GM18909 (cell line): Measurements from ENCODE around the gene MTHFR.

Source experiments
- ATAC-seq: cut with Tn5 transposase; IDR thresholded peaks from one replicate; pipeline ENCODE4 v1.9.1; 2021; ENCODE audit warnings: mild to moderate bottlenecking; ENCODE audit not compliant: unreplicated experiment, poor library complexity

Gene MTHFR

GRCh38 chr1:11799896-11800295, 5.9 kb downstream of the MTHFR start:
- ATAC-seq, result no peak

DNA sequence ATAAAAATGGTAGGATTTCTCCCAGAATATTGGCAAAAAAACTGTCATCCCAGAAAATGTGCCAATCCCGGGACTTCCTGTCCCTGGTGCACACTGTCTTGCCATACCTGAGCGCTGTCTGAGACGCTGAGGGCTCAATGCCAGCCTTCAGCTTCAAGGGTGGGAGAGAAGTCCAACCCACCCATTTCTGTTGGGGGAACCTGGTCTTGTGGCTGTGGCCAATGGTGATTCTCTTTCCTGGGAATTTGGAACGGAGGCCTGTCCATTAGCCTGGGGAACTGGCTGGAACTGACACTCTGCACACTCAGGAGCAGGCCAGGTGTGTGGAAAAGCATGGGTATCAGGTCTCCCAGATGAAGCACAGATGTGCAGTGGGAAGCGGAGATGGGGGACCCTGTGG, 6.7 kb downstream of the MTHFR start:
- no peak for ATAC-seq

DNA sequence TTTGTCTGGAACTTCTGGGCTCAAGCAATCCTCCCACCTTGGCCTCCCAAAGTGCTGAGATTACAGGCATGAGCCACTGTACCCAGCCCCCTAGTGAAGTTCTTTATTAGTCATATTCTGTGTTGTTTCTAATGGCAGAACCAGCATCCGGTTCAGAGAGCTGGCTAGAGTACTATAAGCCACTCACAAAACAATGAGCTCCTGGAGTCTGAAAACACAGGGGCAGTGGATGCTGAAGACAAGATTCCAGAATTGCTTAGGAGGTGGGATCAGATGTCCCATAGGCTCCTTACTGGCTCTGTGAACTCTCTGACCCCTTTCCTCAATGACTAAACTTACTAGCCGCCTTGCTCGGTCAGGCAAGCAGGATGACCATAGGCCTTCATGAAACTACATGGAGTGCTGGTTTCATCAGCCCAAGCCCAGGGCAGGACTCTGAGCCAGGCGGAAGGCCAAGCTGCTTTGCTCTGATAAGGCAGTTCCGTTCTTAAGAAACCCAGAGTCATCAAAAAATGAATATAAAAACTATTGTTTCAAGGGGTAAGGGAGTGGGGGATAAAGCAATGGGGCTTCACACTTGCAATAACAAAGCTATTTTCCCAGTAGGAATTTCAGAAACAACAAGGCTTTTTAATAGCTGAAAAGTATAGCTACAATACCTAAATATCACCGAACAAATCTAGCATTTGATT, 8.1 kb downstream of the MTHFR start:
- no peak for ATAC-seq

DNA sequence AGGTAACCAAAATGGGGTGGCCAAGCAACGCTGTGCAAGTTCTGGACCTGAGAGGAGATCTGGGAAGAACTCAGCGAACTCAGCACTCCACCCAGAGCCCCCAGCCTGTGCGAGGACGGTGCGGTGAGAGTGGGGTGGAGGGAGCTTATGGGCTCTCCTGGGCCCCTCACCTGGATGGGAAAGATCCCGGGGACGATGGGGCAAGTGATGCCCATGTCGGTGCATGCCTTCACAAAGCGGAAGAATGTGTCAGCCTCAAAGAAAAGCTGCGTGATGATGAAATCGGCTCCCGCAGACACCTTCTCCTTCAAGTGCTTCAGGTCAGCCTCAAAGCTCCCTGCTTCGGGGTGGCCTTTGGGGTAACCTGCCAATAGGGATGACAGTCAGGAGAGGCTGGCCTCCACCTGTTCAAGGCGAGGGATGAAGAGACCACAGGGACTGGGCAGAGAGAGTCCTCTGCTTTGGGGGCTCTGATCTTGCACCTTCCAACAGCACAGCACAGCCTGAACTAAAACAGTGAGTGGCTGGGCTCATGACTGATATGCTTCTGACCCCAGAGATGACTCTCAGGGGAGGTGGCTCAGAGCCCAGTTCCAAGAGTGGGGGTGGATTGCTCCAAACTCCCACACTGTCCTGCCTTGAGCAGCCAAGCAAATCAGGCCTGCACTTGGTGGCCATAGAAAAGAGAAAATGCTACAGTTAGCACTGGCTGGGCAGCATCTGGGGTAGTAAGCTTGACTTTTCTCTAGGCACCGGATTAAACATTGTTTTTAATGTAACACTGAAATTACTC, 9.5 kb downstream of the MTHFR start:
- no peak for ATAC-seq

GRCh38 chr1:11795238-11795890, 10.4 kb downstream of the MTHFR start:
- ATAC-seq, result no peak

GRCh38 chr1:11794446-11795237, 11.1 kb downstream of the MTHFR start:
- ATAC-seq, result no peak

- ATAC-seq, result no peak
These were observed 11.9 kb downstream of the MTHFR start for GRCh38 chr1:11793819-11794218.

- ATAC-seq, result no peak
These were observed 13.7 kb downstream of the MTHFR start for GRCh38 chr1:11792106-11792505.

DNA sequence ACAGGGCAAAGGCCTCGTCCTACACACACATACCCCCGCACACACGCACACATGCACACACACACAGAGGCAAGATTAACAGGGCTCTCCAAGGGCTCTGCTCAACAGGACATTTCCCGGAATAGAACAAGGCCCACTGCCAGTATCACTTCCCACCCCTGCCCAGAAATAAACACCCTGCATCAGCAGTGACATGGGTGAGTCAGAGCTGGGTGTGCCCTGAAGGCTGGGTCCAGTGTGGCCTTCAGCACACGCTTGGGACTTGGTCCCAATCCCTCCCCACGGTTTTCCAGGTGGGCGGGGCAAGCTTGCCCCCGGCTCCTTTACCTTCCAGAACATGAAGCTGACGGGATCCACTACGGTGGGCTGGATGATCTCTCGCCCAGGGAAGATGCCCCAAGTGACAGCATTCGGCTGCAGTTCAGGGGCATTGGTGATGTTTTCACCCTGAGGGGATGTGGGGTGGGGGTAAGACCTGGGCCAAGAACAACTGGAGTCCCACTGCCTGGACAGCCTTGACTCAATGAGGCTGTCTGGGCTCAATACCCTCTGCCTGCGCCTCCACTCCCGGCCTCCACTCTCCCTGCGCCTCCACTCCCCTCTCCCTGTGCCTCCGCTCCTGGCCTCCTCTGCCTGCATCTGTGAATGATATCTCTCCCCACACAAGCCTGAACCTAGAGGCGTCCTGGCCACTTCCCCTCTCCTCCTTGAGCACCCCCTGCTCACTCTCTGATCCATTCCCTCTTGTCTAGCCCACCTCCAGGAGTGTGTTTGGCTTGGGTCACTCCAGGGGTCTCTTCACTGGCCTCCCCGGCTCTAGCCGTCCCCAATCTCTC, 14.7 kb downstream of the MTHFR start:
- no peak for ATAC-seq

DNA sequence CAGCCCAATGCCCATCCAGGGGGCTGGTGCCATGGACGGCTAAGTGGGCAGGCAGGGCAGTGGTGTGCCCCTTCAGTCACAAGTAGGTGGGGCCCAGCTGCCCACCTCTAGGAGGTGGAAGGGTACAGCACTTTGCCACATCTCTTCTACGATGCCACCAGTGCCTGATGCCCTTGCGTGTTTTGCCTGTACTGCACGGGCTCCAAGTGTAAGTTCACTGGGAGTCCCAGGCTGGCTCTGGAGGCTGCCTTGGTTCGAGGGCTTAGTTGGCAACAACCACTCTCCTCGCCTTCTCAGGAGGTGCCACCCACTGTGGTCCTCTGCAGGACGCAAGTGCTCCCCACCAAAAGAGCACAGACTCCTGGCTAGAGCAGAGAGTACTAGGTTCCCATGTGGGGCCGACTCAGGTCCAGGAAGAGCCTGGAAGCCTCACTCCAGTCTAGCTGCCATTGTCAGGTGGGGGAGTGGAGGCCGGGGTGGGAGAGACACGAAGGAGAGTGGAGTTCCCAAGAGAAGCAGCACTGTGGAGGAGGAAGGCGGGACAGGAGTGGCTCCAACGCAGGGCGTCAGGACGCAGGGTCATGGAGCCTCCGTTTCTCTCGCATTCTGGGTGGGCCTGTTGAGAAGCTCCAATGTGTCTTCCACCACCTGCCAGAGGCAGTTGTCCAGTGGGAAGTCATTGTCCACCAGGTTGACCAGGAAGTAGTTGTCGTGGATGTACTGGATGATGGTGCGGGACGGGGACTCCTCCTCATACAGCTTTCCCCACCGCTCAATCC, 15.5 kb downstream of the MTHFR start:
- no peak for ATAC-seq

GRCh38 chr1:11789126-11790067, 16.4 kb downstream of the MTHFR start:
- no peak for ATAC-seq

DNA sequence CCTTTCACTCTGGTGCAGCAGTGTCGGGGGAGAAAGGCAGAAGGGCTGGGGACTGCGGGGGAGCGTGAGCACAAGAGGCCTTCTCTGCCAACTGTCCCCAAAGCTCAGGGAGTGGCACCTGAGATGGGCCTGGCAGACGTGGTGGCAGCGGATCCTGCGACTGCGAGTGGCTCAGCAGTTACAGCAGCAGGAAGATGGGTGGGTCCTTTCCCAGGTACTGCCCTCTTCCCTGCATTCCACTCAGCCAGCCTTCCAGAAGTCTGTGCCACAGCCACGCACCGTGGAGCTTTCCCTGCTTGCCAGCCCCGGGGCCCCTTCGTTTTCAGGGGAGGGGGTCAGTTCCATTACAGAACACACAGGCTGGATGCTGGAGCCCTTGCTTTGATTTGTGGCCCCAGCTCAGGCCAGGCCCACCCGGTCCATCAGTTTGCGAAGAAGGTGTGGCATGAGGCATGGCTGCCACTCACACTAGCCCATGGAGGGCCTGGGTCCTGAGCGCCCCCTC, 17.2 kb downstream of the MTHFR start:
- ATAC-seq, result no peak

GRCh38 chr1:11787804-11788436, 17.8 kb downstream of the MTHFR start:
- ATAC-seq, result no peak

GRCh38 chr1:11787251-11787803, 18.4 kb downstream of the MTHFR start:
- no peak for ATAC-seq

- ATAC-seq, result no peak
These were observed 19.6 kb downstream of the MTHFR start for GRCh38 chr1:11786168-11786567.

DNA sequence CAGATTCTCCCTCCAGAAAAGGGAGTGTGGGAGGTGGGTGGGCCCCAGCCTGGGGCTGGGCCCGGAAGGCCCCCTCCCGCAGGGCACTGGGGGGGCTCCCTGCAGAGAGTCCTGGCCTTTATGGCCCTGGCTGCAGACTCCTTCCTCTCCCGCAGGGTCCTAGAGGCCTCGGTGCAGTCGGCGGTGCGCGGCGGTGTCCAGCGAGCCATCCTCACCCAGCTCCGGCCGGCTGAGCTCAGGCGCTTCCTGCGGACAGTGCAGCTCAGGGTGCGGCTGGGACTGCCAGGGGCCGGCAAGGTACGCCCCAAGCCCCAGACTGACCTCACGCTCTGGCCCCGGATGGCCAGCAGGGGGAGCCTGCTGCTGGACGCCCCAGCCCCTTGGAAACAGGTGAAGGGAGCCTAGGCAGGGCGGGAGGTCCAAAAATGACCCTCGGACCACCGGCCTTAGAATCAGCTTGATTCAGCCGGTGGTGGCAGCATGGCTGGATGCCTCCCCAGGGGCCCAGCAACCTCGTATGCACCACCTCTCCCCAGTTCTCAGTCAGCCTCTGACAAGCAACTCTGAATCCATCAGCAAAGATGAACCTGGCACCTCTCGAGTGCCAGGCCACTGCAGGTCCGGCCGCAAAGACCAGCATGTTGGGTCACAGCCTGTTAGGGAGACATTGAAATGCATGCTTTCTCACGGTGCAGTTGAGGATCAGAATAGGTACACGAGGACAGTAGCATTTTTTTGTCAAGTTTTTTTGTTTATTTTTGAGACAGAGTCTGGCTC, 20.6 kb downstream of the MTHFR start:
- peak; percentile 72 for ATAC-seq
